Activated CD4-positive, alpha-beta T cell treated with anti-CD3 and anti-CD28 coated beads, Interleukin-10, Interleukin-2, amounts not matched to agents 100 ng/mL and 50 ng/mL, durations not matched to agents 16 hours and 8 hours (primary cell): ENCODE measurements around the gene VTI1A.
A peak's percentile ranks its signal among the peaks of the same experiment; 100 is the strongest.

Experiments
- DNase-seq: peaks from one replicate; pipeline ENCODE4 v3.0.0-alpha.2; 2020

VTI1A gene

GRCh38 chr10:112548535-112549276, 101.7 kb downstream of the VTI1A start:
- no peak for DNase-seq

GRCh38 chr10:112552593-112553110, 105.6 kb downstream of the VTI1A start:
- DNase-seq, result no peak

- no peak for DNase-seq
Observed at GRCh38 chr10:112553315-112553714, 106.3 kb downstream of the VTI1A start.

GRCh38 chr10:112554263-112554662, 107.2 kb downstream of the VTI1A start:
- no peak for DNase-seq

- no peak for DNase-seq
Observed at GRCh38 chr10:112557197-112557596, 110.2 kb downstream of the VTI1A start.

GRCh38 chr10:112558476-112559142, 111.6 kb downstream of the VTI1A start:
- no peak for DNase-seq

GRCh38 chr10:112559349-112559748, 112.3 kb downstream of the VTI1A start:
- no peak for DNase-seq

GRCh38 chr10:112562122-112562521, 115.1 kb downstream of the VTI1A start:
- DNase-seq, result no peak

GRCh38 chr10:112562809-112563663, 116.0 kb downstream of the VTI1A start:
- no peak for DNase-seq

GRCh38 chr10:112564337-112564736, 117.3 kb downstream of the VTI1A start:
- DNase-seq, result no peak

- peak; percentile 53 for DNase-seq
Observed at GRCh38 chr10:112565434-112566053, 118.5 kb downstream of the VTI1A start.

GRCh38 chr10:112570585-112570984, 123.6 kb downstream of the VTI1A start:
- DNase-seq, result no peak

- DNase-seq, result no peak
Observed at GRCh38 chr10:112579578-112579977, 132.6 kb downstream of the VTI1A start.

GRCh38 chr10:112580267-112580666, 133.3 kb downstream of the VTI1A start:
- DNase-seq, result no peak

GRCh38 chr10:112581921-112582320, 134.9 kb downstream of the VTI1A start:
- no peak for DNase-seq

GRCh38 chr10:112583236-112583939, 136.4 kb downstream of the VTI1A start:
- no peak for DNase-seq

- DNase-seq, result no peak
Observed at GRCh38 chr10:112584276-112584675, 137.3 kb downstream of the VTI1A start.

- DNase-seq, result no peak
Observed at GRCh38 chr10:112585126-112585525, 138.1 kb downstream of the VTI1A start.

- no peak for DNase-seq
Observed at GRCh38 chr10:112585960-112586359, 138.9 kb downstream of the VTI1A start.

- no peak for DNase-seq
Observed at GRCh38 chr10:112587729-112588128, 140.7 kb downstream of the VTI1A start.

- DNase-seq, result no peak
Observed at GRCh38 chr10:112588225-112588990, 141.4 kb downstream of the VTI1A start.
